Prostate gland (tissue), 2 donors: ENCODE data around the gene TMC1.

Experiments
- CTCF ChIP-seq, 4 experiments: fragments of 200-600 bp in 2 of 4; fragments of 450-650 bp in 2 of 4; sonication (generic) in 2 of 4; IDR thresholded peaks; 1 replicate in 3 of 4; 2 replicates in 1 of 4; pipeline ENCODE4 v1.5.1; 2016 to 2019; ENCODE audit warnings: antibody characterized with exemption in 4 of 4, mild to moderate bottlenecking in 2 of 4, moderate library complexity in 2 of 4
- POLR2AphosphoS5 ChIP-seq: sonication (generic); formaldehyde crosslinking; IDR thresholded peaks from one replicate; pipeline ENCODE4 v1.6.1; 2017; ENCODE audit warnings: antibody characterized with exemption

- TF ChIP-seq CTCF (IDR thresholded peaks at IDR 0.05), result no peak
- TF ChIP-seq POLR2AphosphoS5, result peak; percentile 65
Observed at GRCh38 chr9:72476617-72477437, 44.6 kb upstream of the TMC1 start.
